ENCODE results near the gene ARHGAP26. TPM values are rescaled to one million over a fixed set of nuclear protein-coding genes. Genes with fewer than 3 reads are reported as not detected.

The ARHGAP26 gene
- total and polyA plus RNA-seq, 2 experiments from 2014 or later: 9.5 to 16.8 TPM

GRCh38 chr5:142872795-142873194 is 102.6 kb downstream of the ARHGAP26 start:
- Histone ChIP-seq H3K4me1 (ENCODE audit: insufficient read depth) (peaks cover 33% of the 10 kb centered on the region), H4K20me1 (replicated peaks; ENCODE audit: insufficient read depth) (no peaks in the 10 kb centered on the region), H3K9me2 (ENCODE audit: insufficient read depth) (no peaks in the 10 kb centered on the region), H3K4me3 (no peak overlapping the region), H3K79me2 (replicated peaks; ENCODE audit: insufficient read depth) (peaks cover 11% of the 10 kb centered on the region), H2AFZ (no peak overlapping the region), H3F3A (replicated peaks; ENCODE audit: low read depth) (no peaks in the 10 kb centered on the region), H3K4me2 (no peak overlapping the region), H3K36me3 (ENCODE audit: insufficient read depth) (no peaks in the 10 kb centered on the region), H3K27me3 (ENCODE audit: insufficient read depth) (no peaks in the 10 kb centered on the region), H3K27ac (ENCODE audit: low read depth) (no peak overlapping the region; the same call in 1 of the 2 replicates)
- Mint-ChIP-seq H3K27me3 (ENCODE audit: insufficient read depth, low read depth, poor library complexity) (peaks cover 5% of the 10 kb centered on the region), H3K36me3 (ENCODE audit: low read depth) (no peaks in the 10 kb centered on the region), H3K9me3 (no peaks in the 10 kb centered on the region), H3K4me3 (no peak overlapping the region), H3K4me1 (peaks cover 32% of the 10 kb centered on the region), H3K27ac (peak overlapping the region; percentile 70)
- no peak for TF ChIP-seq ZNF331 (CRISPR knock-in tag; IDR thresholded peaks at IDR 0.05; ENCODE audit: low read depth)
- TF ChIP-seq POLR2AphosphoS5 (IDR thresholded peaks at IDR 0.05; ENCODE audit: low read depth): no peak
- TF ChIP-seq, protein P1, sequence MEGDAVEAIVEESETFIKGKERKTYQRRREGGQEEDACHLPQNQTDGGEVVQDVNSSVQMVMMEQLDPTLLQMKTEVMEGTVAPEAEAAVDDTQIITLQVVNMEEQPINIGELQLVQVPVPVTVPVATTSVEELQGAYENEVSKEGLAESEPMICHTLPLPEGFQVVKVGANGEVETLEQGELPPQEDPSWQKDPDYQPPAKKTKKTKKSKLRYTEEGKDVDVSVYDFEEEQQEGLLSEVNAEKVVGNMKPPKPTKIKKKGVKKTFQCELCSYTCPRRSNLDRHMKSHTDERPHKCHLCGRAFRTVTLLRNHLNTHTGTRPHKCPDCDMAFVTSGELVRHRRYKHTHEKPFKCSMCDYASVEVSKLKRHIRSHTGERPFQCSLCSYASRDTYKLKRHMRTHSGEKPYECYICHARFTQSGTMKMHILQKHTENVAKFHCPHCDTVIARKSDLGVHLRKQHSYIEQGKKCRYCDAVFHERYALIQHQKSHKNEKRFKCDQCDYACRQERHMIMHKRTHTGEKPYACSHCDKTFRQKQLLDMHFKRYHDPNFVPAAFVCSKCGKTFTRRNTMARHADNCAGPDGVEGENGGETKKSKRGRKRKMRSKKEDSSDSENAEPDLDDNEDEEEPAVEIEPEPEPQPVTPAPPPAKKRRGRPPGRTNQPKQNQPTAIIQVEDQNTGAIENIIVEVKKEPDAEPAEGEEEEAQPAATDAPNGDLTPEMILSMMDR (conservative IDR thresholded peaks at IDR 0.05; ENCODE audit: low read depth in 2 of 2): no peak
- no peak for TF ChIP-seq CREB1 (CRISPR knock-in tag; IDR thresholded peaks at IDR 0.05; ENCODE audit: low read depth)
- ATAC-seq (peak; percentile 72), DNase-seq (ENCODE audit: low spot score) (peak; percentile 38)

DNA sequence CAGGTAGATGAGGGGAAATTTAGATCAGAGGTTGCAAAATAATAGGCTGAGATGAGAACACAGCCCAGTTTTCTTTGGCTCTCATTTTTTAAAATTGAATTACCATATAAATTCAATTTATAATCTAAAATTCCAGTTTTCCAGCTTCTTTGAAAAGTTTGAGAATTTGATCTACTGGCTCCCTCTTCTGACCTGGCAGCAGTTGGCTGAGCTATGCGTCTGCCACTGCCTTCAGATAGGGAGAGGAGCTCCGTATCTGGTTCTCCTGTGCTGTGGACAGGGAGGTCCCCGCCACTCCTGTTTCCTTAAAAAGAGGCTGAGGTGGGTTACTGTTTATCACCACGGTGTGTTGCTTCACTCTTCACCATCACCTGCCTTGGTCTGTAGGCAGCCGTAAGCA is 103.7 kb downstream of the ARHGAP26 start:
- Histone ChIP-seq H4K20me1 (replicated peaks; ENCODE audit: insufficient read depth) (no peaks in the 10 kb centered on the region), H3F3A (replicated peaks; ENCODE audit: low read depth) (no peaks in the 10 kb centered on the region), H3K4me1 (ENCODE audit: insufficient read depth) (peaks cover 29% of the 10 kb centered on the region), H3K4me3 (no peak overlapping the region), H3K36me3 (ENCODE audit: insufficient read depth) (no peaks in the 10 kb centered on the region), H3K9me2 (ENCODE audit: insufficient read depth) (no peaks in the 10 kb centered on the region), H3K79me2 (replicated peaks; ENCODE audit: insufficient read depth) (0 out of 2 replicates have a peak, but pooled peaks cover 6% of the 10 kb centered on the region), H3K27me3 (ENCODE audit: insufficient read depth) (no peaks in the 10 kb centered on the region), H3K4me2 (no peak overlapping the region), H3K27ac (ENCODE audit: low read depth) (no peak overlapping the region), H2AFZ (no peak overlapping the region)
- H3K9me3 Mint-ChIP-seq: no peaks in the 10 kb centered on the region
- H3K4me1 Mint-ChIP-seq: peaks cover 33% of the 10 kb centered on the region
- H3K27me3 Mint-ChIP-seq (ENCODE audit: insufficient read depth, low read depth, poor library complexity): peaks cover 5% of the 10 kb centered on the region
- no peak overlapping the region for H3K27ac Mint-ChIP-seq
- H3K4me3 Mint-ChIP-seq: no peak overlapping the region
- no peak for DNase-seq (ENCODE audit: low spot score)
- no peaks in the 10 kb centered on the region for H3K36me3 Mint-ChIP-seq (ENCODE audit: low read depth)
- no peak for ATAC-seq
- TF ChIP-seq NANOG (IDR thresholded peaks at IDR 0.05; ENCODE audit: borderline replicate concordance) (no peak), ZNF331 (CRISPR knock-in tag; IDR thresholded peaks at IDR 0.05; ENCODE audit: low read depth) (no peak), JUNB (IDR thresholded peaks at IDR 0.05; ENCODE audit: unreplicated experiment) (no peak)
- TF ChIP-seq, protein P2, sequence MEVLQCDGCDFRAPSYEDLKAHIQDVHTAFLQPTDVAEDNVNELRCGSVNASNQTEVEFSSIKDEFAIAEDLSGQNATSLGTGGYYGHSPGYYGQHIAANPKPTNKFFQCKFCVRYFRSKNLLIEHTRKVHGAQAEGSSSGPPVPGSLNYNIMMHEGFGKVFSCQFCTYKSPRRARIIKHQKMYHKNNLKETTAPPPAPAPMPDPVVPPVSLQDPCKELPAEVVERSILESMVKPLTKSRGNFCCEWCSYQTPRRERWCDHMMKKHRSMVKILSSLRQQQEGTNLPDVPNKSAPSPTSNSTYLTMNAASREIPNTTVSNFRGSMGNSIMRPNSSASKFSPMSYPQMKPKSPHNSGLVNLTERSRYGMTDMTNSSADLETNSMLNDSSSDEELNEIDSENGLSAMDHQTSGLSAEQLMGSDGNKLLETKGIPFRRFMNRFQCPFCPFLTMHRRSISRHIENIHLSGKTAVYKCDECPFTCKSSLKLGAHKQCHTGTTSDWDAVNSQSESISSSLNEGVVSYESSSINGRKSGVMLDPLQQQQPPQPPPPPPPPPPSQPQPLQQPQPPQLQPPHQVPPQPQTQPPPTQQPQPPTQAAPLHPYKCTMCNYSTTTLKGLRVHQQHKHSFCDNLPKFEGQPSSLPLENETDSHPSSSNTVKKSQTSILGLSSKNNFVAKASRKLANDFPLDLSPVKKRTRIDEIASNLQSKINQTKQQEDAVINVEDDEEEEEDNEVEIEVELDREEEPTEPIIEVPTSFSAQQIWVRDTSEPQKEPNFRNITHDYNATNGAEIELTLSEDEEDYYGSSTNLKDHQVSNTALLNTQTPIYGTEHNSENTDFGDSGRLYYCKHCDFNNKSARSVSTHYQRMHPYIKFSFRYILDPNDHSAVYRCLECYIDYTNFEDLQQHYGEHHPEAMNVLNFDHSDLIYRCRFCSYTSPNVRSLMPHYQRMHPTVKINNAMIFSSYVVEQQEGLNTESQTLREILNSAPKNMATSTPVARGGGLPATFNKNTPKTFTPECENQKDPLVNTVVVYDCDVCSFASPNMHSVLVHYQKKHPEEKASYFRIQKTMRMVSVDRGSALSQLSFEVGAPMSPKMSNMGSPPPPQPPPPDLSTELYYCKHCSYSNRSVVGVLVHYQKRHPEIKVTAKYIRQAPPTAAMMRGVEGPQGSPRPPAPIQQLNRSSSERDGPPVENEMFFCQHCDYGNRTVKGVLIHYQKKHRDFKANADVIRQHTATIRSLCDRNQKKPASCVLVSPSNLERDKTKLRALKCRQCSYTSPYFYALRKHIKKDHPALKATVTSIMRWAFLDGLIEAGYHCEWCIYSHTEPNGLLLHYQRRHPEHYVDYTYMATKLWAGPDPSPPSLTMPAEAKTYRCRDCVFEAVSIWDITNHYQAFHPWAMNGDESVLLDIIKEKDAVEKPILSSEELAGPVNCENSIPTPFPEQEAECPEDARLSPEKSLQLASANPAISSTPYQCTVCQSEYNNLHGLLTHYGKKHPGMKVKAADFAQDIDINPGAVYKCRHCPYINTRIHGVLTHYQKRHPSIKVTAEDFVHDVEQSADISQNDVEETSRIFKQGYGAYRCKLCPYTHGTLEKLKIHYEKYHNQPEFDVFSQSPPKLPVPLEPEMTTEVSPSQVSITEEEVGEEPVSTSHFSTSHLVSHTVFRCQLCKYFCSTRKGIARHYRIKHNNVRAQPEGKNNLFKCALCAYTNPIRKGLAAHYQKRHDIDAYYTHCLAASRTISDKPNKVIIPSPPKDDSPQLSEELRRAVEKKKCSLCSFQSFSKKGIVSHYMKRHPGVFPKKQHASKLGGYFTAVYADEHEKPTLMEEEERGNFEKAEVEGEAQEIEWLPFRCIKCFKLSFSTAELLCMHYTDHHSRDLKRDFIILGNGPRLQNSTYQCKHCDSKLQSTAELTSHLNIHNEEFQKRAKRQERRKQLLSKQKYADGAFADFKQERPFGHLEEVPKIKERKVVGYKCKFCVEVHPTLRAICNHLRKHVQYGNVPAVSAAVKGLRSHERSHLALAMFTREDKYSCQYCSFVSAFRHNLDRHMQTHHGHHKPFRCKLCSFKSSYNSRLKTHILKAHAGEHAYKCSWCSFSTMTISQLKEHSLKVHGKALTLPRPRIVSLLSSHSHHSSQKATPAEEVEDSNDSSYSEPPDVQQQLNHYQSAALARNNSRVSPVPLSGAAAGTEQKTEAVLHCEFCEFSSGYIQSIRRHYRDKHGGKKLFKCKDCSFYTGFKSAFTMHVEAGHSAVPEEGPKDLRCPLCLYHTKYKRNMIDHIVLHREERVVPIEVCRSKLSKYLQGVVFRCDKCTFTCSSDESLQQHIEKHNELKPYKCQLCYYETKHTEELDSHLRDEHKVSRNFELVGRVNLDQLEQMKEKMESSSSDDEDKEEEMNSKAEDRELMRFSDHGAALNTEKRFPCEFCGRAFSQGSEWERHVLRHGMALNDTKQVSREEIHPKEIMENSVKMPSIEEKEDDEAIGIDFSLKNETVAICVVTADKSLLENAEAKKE (CRISPR knock-in tag; IDR thresholded peaks at IDR 0.05): no peak
- TF ChIP-seq, protein P3, sequence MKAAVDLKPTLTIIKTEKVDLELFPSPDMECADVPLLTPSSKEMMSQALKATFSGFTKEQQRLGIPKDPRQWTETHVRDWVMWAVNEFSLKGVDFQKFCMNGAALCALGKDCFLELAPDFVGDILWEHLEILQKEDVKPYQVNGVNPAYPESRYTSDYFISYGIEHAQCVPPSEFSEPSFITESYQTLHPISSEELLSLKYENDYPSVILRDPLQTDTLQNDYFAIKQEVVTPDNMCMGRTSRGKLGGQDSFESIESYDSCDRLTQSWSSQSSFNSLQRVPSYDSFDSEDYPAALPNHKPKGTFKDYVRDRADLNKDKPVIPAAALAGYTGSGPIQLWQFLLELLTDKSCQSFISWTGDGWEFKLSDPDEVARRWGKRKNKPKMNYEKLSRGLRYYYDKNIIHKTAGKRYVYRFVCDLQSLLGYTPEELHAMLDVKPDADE (IDR thresholded peaks at IDR 0.05): no peak
- TF ChIP-seq, protein P1 (conservative IDR thresholded peaks at IDR 0.05; ENCODE audit: low read depth in 2 of 2): peak in 1 of 2 experiments; percentile 40; a peak in 2 of 4 replicates

All from GM23338 (cell line).